Bronchial epithelial cell (primary cell): ENCODE results near the gene FAM13B. TPM values are rescaled to one million over a fixed set of nuclear protein-coding genes. Genes with fewer than 3 reads are reported as not detected.
A peak's percentile ranks its signal among the peaks of the same experiment; 100 is the strongest.

Source experiments
- DNase-seq: peaks from one replicate; pipeline ENCODE4 v3.0.0-alpha.2; 2010; ENCODE audit warnings: low read depth
- FAIRE-seq: peaks from 2 replicates; lab custom pipeline; 2011; peaks lifted over from hg19 to GRCh38; lab: Jason Lieb, UNC
- H3K27me3 ChIP-seq: 2 replicates; pipeline ENCODE4 v1.5.1; 2011; ENCODE audit warnings: low read length; ENCODE audit not compliant: control insufficient read depth, insufficient read depth
- H3K36me3 ChIP-seq: 2 replicates; pipeline ENCODE4 v1.5.1; 2011; ENCODE audit warnings: low read length; ENCODE audit not compliant: control insufficient read depth, insufficient read depth
- H3K4me3 ChIP-seq: 2 replicates; pipeline ENCODE4 v1.5.1; 2011; ENCODE audit warnings: mild to moderate bottlenecking, low read depth, low read length, control low read depth
- total RNA-seq: library from RNA; depleted of rRNA; stranded (reverse); fragments of >200 nt; gene quantifications from 2 replicates; pipeline ENCODE4 v1.2.1, GENCODE V29; 2014
- TF ChIP-seq, protein P1 (sequence below): IDR thresholded peaks from 2 replicates; pipeline ENCODE4 v1.5.1; 2011; ENCODE audit warnings: mild to moderate bottlenecking, moderate library complexity, low read length, control low read depth, inconsistent platforms; ENCODE audit not compliant: insufficient read depth, severe bottlenecking

Gene FAM13B
- total RNA-seq, 1 donor from 2014 or later = 10.5 TPM

DNA sequence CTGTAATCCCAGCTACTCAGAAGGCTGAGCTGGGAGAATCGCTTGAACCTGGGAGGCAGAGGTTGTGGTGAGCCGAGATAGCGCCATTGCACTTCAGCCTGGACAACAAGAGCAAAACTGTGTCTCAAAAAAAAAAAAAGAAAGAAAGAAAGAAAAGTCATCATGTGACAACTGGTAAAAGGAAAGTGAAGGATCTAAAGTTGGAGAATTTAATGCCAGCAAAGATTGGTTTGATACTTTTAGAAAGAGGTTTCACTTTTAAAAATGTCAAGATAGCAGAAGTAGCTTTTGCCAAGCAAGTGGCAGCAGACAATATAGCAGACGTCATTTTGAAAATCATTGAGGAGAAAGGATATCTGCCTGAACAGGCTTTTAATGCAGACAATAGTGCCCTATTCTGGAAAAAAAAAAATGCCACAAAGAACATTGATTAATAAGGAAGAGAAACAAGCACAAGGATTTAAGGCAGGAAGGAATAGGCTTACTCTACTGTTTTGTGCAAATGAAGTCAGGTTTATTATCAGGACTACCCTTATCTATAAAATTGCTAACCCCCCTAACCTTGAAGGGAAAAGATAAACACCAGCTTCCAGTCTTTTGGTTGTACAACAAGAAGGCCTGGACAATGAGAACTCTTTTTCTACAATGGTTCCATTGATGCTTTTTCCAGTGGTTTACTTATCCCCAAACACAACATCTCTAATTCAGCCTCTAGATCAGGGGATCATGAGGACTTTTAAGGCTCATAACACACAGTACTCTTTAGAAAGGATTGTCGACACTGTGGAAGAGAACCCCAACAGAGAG, 131.7 kb downstream of the FAM13B start:
- H3K36me3 ChIP-seq = no peaks in the 10 kb centered on the region
- DNase-seq (no peak), FAIRE-seq (no peak)
- no peak overlapping the region for H3K4me3 ChIP-seq
- TF ChIP-seq, protein P1, sequence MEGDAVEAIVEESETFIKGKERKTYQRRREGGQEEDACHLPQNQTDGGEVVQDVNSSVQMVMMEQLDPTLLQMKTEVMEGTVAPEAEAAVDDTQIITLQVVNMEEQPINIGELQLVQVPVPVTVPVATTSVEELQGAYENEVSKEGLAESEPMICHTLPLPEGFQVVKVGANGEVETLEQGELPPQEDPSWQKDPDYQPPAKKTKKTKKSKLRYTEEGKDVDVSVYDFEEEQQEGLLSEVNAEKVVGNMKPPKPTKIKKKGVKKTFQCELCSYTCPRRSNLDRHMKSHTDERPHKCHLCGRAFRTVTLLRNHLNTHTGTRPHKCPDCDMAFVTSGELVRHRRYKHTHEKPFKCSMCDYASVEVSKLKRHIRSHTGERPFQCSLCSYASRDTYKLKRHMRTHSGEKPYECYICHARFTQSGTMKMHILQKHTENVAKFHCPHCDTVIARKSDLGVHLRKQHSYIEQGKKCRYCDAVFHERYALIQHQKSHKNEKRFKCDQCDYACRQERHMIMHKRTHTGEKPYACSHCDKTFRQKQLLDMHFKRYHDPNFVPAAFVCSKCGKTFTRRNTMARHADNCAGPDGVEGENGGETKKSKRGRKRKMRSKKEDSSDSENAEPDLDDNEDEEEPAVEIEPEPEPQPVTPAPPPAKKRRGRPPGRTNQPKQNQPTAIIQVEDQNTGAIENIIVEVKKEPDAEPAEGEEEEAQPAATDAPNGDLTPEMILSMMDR = no peak
- no peaks in the 10 kb centered on the region for H3K27me3 ChIP-seq

DNA sequence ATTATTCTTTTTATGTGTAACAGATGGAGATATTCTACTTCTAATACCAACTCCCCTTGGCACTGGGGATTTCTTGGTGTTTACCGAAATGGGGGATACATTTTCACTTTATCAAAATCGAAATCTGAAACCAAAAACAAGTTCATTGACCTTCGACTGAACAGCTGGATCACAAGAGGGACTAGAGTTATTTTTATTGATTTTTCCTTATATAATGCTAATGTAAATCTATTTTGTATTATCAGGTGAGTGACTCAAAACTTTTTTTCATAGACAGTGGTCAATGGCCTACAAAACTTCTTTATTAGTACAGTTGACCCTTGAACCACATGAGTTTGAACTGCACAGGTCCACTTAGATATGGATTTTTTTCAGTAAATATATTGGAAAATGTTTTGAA, 133.4 kb downstream of the FAM13B start:
- H3K36me3 ChIP-seq = no peaks in the 10 kb centered on the region
- H3K27me3 ChIP-seq = no peaks in the 10 kb centered on the region
- no peak for DNase-seq
- TF ChIP-seq, protein P1 = no peak
- FAIRE-seq = no peak
- no peak overlapping the region for H3K4me3 ChIP-seq

DNA sequence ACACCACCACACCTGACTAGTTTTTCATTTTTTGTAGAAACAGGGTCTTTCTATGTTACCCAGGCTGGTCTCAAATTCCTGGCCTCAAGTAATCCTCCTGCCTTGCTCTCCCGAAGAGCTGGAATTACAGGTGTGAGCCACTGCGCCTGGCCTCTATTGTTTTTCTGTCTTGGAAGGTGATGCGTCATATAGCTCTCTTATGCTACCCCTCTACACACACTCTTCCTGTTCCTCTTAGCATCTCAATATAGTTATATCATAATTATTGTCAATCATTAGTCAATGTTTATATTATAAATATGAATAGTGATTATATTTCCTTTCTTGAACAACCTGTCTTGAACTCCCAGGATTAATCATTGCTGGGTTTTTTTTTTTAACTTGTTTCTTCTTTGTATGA, 136.3 kb downstream of the FAM13B start:
- FAIRE-seq = no peak
- DNase-seq = peak; percentile 44
- H3K4me3 ChIP-seq = no peak overlapping the region

DNA sequence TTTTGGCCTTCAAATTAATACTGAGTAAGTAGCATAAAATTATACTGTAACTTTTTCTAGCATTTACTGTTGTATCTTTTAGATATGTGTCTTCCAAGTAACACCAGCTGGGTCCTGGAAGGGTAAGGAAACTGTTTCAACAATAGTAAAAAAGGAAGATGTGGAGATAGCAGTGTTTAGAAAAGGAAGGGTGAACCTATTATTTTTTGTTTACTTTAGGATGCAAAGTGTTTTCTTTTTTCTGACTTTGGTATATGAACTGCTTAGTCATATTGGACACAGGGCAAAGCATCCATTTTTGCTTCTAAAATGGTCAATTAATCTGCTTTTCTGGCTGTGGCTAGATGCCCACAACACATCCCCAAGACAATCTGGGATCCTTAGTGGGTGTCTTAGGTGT, 138.3 kb downstream of the FAM13B start:
- Histone ChIP-seq H3K27me3 (no peaks in the 10 kb centered on the region), H3K4me3 (no peak overlapping the region), H3K36me3 (no peaks in the 10 kb centered on the region)
- TF ChIP-seq, protein P1 = no peak
- FAIRE-seq (no peak), DNase-seq (no peak)

More for the DNA sequence above, 136.3 kb downstream of the FAM13B start:
- TF ChIP-seq, protein P1 = no peak
- H3K27me3 ChIP-seq = no peaks in the 10 kb centered on the region
- H3K36me3 ChIP-seq = no peaks in the 10 kb centered on the region

DNA sequence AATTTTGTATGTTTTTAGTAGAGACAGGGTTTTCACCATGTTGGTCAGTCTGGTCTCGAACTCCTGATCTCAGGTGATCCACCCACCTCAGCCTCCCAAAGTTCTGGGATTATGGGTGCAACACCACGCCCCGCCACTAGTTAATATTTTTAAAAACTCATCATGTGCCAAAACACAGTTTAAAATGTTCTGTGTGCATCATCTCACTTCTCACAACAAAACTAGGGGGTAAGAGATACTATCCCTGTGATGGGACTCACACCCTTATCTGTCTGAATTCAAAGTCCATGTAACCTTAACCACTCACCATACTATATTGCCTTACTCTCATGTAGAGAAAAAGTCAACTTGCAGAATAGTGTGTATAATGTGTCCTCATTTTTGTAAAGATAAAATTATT, 141.0 kb downstream of the FAM13B start:
- Histone ChIP-seq H3K4me3 (no peak overlapping the region), H3K36me3 (no peaks in the 10 kb centered on the region), H3K27me3 (no peaks in the 10 kb centered on the region)
- TF ChIP-seq, protein P1 = no peak
- FAIRE-seq (no peak), DNase-seq (no peak)
